AG10803 (cell line): Measurements from ENCODE around the gene PPP2R2C.

Source experiments
- DNase-seq: peaks from one replicate; pipeline ENCODE4 v3.0.0; 2010; ENCODE audit warnings: low read depth
- H3K4me3 ChIP-seq: 2 replicates; pipeline ENCODE4 v1.5.1; 2011; ENCODE audit warnings: mild to moderate bottlenecking, low read length, control low read depth
- TF ChIP-seq, protein P1 (sequence below): conservative IDR thresholded peaks from 2 replicates; pipeline ENCODE4 v1.5.1; 2011; ENCODE audit warnings: mild to moderate bottlenecking, low read length, control low read depth, inconsistent platforms

The PPP2R2C gene

DNA sequence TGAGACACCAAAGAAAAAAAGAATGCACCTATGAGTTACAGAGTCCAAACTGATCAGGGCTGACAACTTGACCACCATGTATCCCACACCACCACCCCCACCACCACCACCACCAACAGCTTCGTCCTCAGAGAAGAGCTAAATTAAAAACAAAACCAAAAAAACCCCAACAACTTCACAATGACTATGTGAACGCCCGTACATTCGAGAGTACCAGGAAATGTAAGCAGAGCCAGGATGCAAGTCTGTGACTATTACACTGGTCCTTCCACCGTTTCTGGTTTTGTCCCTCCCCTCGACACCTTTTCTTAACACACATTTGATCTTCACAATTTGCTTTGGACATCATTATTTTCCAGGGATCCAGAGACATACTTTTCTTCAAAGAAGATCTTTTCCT lies 151.8 kb downstream of the PPP2R2C start:
- DNase-seq = no peak
- H3K4me3 ChIP-seq = no peak overlapping the region
- TF ChIP-seq, protein P1, sequence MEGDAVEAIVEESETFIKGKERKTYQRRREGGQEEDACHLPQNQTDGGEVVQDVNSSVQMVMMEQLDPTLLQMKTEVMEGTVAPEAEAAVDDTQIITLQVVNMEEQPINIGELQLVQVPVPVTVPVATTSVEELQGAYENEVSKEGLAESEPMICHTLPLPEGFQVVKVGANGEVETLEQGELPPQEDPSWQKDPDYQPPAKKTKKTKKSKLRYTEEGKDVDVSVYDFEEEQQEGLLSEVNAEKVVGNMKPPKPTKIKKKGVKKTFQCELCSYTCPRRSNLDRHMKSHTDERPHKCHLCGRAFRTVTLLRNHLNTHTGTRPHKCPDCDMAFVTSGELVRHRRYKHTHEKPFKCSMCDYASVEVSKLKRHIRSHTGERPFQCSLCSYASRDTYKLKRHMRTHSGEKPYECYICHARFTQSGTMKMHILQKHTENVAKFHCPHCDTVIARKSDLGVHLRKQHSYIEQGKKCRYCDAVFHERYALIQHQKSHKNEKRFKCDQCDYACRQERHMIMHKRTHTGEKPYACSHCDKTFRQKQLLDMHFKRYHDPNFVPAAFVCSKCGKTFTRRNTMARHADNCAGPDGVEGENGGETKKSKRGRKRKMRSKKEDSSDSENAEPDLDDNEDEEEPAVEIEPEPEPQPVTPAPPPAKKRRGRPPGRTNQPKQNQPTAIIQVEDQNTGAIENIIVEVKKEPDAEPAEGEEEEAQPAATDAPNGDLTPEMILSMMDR = no peak

DNA sequence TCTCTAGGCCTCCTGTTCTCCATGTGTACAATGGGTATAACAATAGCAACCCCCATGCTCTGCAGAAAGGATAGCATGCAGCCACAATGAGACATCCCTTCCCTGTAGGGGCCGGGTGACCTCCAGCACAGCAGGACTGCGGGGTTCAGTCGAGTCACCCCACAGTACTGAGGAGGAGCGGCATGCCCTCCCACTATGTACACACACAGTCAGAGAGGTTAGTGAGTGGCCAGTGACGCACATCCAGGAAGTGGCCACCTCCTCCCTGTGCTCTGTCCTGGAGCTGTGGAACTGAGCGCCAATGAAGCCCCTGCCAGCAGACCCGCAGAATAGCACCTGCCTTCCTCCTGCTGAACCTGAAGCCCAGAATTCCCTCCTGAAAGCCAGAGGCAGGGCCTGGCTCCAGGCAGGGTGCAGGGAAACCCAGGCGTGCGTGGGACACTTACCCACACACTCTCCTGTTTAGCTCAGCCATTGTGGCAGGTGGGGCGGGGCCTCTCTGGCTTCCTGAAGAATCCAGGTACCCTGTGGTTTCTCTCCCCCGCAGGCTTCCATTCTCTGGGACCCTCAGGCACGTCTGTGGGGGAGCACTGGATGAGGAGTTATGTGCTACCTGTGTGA lies 152.8 kb downstream of the PPP2R2C start:
- no peak for DNase-seq
- TF ChIP-seq, protein P1 = no peak
- H3K4me3 ChIP-seq = no peak overlapping the region

DNA sequence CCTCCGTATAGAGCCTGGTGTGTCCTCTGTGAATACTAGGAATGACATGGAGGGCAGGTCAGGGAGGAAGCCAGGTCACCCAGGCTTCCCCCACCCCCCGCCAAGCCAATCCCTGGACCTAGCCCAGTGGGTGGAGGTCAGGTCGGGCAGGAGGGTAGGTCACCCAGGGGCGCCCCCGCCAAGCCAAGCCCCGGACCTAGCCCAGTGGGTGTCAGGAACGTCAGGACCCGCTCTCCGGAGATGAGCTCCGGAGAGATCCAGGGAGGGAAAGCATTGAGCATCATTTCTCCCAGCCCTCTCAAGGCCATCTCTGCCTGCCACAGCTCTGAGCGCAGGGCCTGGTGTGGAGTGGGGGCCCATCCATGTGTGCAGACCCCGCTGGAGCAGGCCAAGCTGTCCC lies 154.2 kb downstream of the PPP2R2C start:
- H3K4me3 ChIP-seq = no peak overlapping the region
- DNase-seq = no peak
- TF ChIP-seq, protein P1 = no peak

DNA sequence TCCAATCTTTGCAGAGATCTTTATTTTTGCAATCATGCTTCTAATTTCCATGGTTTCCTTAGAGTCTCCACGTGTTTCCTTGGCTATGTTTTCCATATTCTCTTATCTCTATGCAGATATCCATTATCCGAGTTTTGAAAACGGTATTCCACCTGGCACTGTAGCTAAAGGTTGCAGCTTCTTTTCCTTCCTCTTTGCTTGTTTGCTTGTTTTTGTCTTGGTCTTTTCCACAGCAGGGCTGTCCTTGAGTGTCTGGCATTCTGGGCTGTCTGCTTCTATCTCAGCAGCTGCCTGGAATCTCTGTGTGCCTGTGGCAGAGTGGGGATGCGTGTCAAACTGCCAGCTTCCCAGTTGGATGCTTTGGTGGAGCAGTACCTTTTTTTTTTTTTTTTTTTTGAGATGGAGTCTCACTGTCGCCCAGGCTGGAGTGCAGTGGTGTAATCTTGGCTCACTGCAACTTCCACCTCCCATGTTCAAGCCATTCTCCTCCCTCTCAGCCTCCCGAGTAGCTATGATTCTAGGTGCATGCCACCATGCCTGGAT lies 155.9 kb downstream of the PPP2R2C start:
- TF ChIP-seq, protein P1 = no peak
- no peak for DNase-seq

DNA sequence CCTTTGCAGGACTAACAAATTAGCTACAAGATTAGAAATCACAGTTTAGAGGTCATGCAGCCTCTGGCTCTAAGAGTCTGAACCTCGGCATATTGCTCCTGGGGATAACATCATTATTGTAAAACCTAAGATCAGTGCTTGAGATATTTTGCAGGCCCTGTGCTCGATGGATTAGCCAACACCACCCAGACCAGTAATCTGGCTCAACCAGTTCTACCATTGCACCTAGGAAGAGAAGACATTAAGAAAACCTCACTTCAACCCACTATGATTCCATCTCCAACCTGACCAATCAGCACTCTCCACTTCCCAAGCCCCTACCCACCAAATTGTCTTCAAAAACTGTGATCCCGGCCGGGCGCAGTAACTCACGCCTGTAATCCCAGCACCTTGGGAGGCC lies 159.2 kb downstream of the PPP2R2C start:
- DNase-seq = no peak
- TF ChIP-seq, protein P1 = no peak
- no peak overlapping the region for H3K4me3 ChIP-seq

More for the DNA sequence above, 155.9 kb downstream of the PPP2R2C start:
- H3K4me3 ChIP-seq = no peak overlapping the region

DNA sequence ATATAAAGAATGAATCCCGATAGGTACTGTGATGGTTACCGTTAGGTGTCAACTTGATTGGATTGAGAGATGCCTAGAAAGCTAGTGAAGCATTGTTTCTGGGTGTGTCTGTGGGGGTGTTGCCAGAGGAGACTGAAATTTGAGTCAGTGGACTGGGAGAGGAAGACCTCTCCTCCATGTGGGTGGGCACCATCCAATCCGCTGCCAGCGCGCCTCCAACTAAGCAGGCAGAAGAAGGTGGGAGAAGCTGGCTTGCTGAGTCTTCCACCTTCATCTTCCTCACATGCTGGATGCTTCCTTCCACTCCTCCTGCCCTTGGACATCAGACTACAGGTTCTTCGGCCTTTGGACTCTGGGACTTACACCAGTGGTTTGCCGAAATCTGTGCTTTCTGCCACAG lies 162.6 kb downstream of the PPP2R2C start:
- H3K4me3 ChIP-seq = no peak overlapping the region
- no peak for DNase-seq
- TF ChIP-seq, protein P1 = no peak

DNA sequence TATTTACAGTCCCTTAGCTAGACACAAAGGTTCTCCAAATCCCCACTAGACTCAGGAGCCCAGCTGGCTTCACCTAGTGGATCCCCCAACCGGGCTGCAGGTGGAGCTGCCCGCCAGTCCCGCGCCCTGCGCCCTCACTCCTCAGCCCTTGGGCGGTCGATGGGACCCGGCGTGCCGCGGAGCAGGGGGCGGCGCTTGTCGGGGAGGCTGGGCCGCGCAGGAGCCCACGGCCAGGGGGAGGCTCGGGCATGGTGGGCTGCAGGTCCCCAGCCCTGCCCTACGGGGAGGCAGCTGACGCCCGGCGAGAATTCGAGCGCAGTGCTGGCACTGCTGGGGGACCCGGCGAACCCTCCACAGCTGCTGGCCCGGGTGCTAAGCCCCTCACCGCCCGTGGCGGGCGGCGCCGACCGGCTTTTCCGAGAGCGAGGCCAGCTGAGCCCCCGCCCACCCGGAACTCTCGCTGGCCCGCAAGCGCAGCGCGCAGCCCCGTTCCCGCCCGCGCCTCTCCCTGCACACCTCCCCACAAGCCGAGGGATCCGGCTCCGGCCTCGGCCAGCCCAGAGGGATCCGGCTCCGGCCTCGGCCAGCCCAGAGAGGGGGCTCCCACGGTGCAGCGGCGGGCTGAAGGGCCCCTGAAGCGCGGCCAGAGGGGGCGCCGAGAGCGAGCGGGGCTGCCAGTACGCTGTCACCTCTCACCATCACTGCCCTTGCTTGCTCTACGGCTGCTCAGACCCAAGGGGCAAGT lies 163.3 kb downstream of the PPP2R2C start:
- DNase-seq = no peak
- TF ChIP-seq, protein P1 = no peak
- H3K4me3 ChIP-seq = no peak overlapping the region
